Measurements from ENCODE around the gene GMPPB.
"Not testable (repeated sequence)": the region's sequence is repeated elsewhere in the genome, so short reads cannot be mapped to it uniquely, and the experiment has no call there.

GMPPB gene

GRCh38 chr3:49761661-49762060 is 37.9 kb upstream of the GMPPB start:
- in situ Hi-C loops (cut with HindIII; ENCODE audit: low sequenced_read_pairs): no loop called here
- no peak for TF ChIP-seq CTCF (IDR thresholded peaks at IDR 0.05; ENCODE audit: low read depth, low read length)
- DNase-seq (ENCODE audit: low read depth, low spot score): no peak
- H3K4me3 ChIP-seq (ENCODE audit: low read depth, low read length): no peak overlapping the region

GRCh38 chr3:49759226-49759625 is 35.5 kb upstream of the GMPPB start:
- TF ChIP-seq CTCF (IDR thresholded peaks at IDR 0.05; ENCODE audit: low read depth, low read length): no peak
- H3K4me3 ChIP-seq (ENCODE audit: low read depth, low read length): no peak overlapping the region
- no peak for DNase-seq (ENCODE audit: low read depth, low spot score)
- in situ Hi-C loops (cut with HindIII; ENCODE audit: low sequenced_read_pairs): no loop called here

- TF ChIP-seq CTCF (IDR thresholded peaks at IDR 0.05; ENCODE audit: low read depth, low read length): no peak
- H3K4me3 ChIP-seq (ENCODE audit: low read depth, low read length): no peak overlapping the region
- in situ Hi-C loops (cut with HindIII; ENCODE audit: low sequenced_read_pairs): no loop called here
- DNase-seq (ENCODE audit: low read depth, low spot score): no peak
Observed at GRCh38 chr3:49757197-49757596, 33.4 kb upstream of the GMPPB start.

- no peak for DNase-seq (ENCODE audit: low read depth, low spot score)
- H3K4me3 ChIP-seq (ENCODE audit: low read depth, low read length): no peak overlapping the region
- no peak for TF ChIP-seq CTCF (IDR thresholded peaks at IDR 0.05; ENCODE audit: low read depth, low read length)
- in situ Hi-C loops (cut with HindIII; ENCODE audit: low sequenced_read_pairs): no loop called here
Observed at GRCh38 chr3:49756036-49756435, 32.3 kb upstream of the GMPPB start.

- no peak overlapping the region for H3K4me3 ChIP-seq (ENCODE audit: low read depth, low read length)
- in situ Hi-C loops (cut with HindIII; ENCODE audit: low sequenced_read_pairs): no loop called here
- TF ChIP-seq CTCF (IDR thresholded peaks at IDR 0.05; ENCODE audit: low read depth, low read length): no peak
- no peak for DNase-seq (ENCODE audit: low read depth, low spot score)
Observed at GRCh38 chr3:49754536-49754935, 30.8 kb upstream of the GMPPB start.

GRCh38 chr3:49751501-49751900 is 27.8 kb upstream of the GMPPB start:
- DNase-seq (ENCODE audit: low read depth, low spot score): no peak
- no peak for TF ChIP-seq CTCF (IDR thresholded peaks at IDR 0.05; ENCODE audit: low read depth, low read length)
- in situ Hi-C loops (cut with HindIII; ENCODE audit: low sequenced_read_pairs): no loop called here
- no peak overlapping the region for H3K4me3 ChIP-seq (ENCODE audit: low read depth, low read length)

GRCh38 chr3:49750056-49750455 is 26.3 kb upstream of the GMPPB start:
- in situ Hi-C loops (cut with HindIII; ENCODE audit: low sequenced_read_pairs): no loop called here
- no peak for TF ChIP-seq CTCF (IDR thresholded peaks at IDR 0.05; ENCODE audit: low read depth, low read length)
- H3K4me3 ChIP-seq (ENCODE audit: low read depth, low read length): no peak overlapping the region
- no peak for DNase-seq (ENCODE audit: low read depth, low spot score)

- in situ Hi-C loops (cut with HindIII; ENCODE audit: low sequenced_read_pairs); H3K4me3 ChIP-seq (ENCODE audit: low read depth, low read length); DNase-seq (ENCODE audit: low read depth, low spot score): not testable (repeated sequence)
Observed at GRCh38 chr3:49748874-49749273, 25.1 kb upstream of the GMPPB start.

Measured in astrocyte of the spinal cord (primary cell).